HL-60 (cell line): Measurements from ENCODE around the gene LINC01488.

Experiments
- DNase-seq, 2 experiments: peaks; one replicate each; pipeline ENCODE4 v3.0.0-alpha.2; 2010 to 2020; ENCODE audit warnings: low read depth in 1 of 2, low spot score in 1 of 2
- H3K27ac ChIP-seq: fragments of 250-450 bp; sonication (Bioruptor Pico); replicated peaks from 2 replicates; pipeline ENCODE4 v1.5.1; 2020; ENCODE audit warnings: mild to moderate bottlenecking, moderate library complexity
- H3K27me3 ChIP-seq: fragments of 250-450 bp; sonication (Bioruptor Pico); 2 replicates; pipeline ENCODE4 v1.5.1; 2021; ENCODE audit warnings: mild to moderate bottlenecking, moderate library complexity; ENCODE audit not compliant: insufficient read depth, poor library complexity, severe bottlenecking
- H3K4me3 ChIP-seq: replicated peaks from 2 replicates; pipeline ENCODE4 v1.5.1; 2011; ENCODE audit warnings: mild to moderate bottlenecking, control low read depth, low read length; ENCODE audit not compliant: insufficient read depth
- GABPA ChIP-seq: IDR thresholded peaks from 2 replicates; pipeline ENCODE4 v1.6.1; 2012; ENCODE audit warnings: low read depth
- POLR2AphosphoS5 ChIP-seq: IDR thresholded peaks from 2 replicates; pipeline ENCODE4 v1.6.1; 2012; ENCODE audit warnings: low read depth
- SPI1 ChIP-seq: IDR thresholded peaks from 2 replicates; pipeline ENCODE4 v1.6.1; 2012; ENCODE audit warnings: low read depth, mild to moderate bottlenecking, borderline replicate concordance
- TF ChIP-seq, protein P1 (sequence below): IDR thresholded peaks from one replicate; pipeline ENCODE4 v1.5.1; 2011; ENCODE audit warnings: low read length, control low read depth, inconsistent platforms; ENCODE audit not compliant: insufficient read depth
- TF ChIP-seq, protein P2 (sequence below): IDR thresholded peaks from 2 replicates; pipeline ENCODE4 v1.6.1; 2012; ENCODE audit warnings: low read depth; ENCODE audit not compliant: insufficient replicate concordance

Gene LINC01488

DNA sequence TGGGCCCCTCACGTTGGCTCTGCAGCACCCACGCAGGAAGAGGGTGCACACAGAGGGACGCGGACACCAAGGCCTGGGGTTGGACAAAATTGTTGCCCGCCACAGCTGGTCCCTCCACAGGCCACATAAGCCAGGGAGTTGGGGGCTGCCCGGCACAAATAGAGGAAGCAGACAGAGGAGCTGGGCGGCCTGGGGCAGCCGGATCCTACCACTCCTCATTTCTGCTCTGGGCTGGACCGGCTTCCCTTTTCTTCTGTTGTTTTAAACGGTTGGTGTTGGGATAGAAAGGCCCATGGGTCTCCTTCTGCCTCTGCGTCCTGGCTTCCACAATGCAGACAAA lies 36.4 kb upstream of the LINC01488 start:
- peak overlapping the region; percentile 96 for H3K27ac ChIP-seq
- DNase-seq, result peak in 1 of 2 experiments; percentile 80

DNA sequence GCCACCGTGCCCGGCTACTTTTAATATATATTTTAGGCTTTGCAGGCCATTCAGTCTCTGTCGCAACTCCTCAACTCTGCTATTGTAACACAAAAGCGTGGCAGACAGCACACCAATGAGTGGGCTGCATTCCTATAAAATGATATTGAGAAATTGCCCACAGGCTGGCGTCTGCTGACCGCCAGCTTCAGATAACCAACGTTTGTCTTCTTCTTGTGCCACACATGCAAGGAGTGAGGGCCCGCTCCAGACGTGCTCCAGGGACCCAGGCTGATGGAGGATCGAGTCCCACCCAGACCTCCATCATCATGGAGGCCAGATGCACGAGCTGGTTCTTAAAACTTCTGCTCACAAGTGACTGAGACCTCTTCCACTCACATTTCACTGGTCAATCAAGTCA lies 35.4 kb upstream of the LINC01488 start:
- H3K27me3 ChIP-seq, result no peaks in the 10 kb centered on the region
- TF ChIP-seq POLR2AphosphoS5, result 0 out of 2 replicates have a peak, but pooled peaks have one; percentile 43
- TF ChIP-seq, protein P1, sequence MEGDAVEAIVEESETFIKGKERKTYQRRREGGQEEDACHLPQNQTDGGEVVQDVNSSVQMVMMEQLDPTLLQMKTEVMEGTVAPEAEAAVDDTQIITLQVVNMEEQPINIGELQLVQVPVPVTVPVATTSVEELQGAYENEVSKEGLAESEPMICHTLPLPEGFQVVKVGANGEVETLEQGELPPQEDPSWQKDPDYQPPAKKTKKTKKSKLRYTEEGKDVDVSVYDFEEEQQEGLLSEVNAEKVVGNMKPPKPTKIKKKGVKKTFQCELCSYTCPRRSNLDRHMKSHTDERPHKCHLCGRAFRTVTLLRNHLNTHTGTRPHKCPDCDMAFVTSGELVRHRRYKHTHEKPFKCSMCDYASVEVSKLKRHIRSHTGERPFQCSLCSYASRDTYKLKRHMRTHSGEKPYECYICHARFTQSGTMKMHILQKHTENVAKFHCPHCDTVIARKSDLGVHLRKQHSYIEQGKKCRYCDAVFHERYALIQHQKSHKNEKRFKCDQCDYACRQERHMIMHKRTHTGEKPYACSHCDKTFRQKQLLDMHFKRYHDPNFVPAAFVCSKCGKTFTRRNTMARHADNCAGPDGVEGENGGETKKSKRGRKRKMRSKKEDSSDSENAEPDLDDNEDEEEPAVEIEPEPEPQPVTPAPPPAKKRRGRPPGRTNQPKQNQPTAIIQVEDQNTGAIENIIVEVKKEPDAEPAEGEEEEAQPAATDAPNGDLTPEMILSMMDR, result no peak
- peak; percentile 63 to 84 for DNase-seq
- H3K4me3 ChIP-seq, result no peak overlapping the region
- peak overlapping the region; percentile 96 for H3K27ac ChIP-seq

More for the DNA sequence above, 36.4 kb upstream of the LINC01488 start:
- Histone ChIP-seq H3K4me3 (peak overlapping the region; percentile 39), H3K27me3 (no peaks in the 10 kb centered on the region)
- TF ChIP-seq GABPA (no peak), SPI1 (peak; percentile 71; the same call in 1 of the 2 replicates)

- H3K4me3 ChIP-seq, result no peak overlapping the region
- no peaks in the 10 kb centered on the region for H3K27me3 ChIP-seq
- TF ChIP-seq, protein P1, result no peak
- TF ChIP-seq POLR2AphosphoS5, result no peak
- no peak for TF ChIP-seq SPI1
- H3K27ac ChIP-seq, result peak overlapping the region; percentile 32
- no peak for DNase-seq
Measured at GRCh38 chr11:69447786-69448185, 33.7 kb upstream of the LINC01488 start.

DNA sequence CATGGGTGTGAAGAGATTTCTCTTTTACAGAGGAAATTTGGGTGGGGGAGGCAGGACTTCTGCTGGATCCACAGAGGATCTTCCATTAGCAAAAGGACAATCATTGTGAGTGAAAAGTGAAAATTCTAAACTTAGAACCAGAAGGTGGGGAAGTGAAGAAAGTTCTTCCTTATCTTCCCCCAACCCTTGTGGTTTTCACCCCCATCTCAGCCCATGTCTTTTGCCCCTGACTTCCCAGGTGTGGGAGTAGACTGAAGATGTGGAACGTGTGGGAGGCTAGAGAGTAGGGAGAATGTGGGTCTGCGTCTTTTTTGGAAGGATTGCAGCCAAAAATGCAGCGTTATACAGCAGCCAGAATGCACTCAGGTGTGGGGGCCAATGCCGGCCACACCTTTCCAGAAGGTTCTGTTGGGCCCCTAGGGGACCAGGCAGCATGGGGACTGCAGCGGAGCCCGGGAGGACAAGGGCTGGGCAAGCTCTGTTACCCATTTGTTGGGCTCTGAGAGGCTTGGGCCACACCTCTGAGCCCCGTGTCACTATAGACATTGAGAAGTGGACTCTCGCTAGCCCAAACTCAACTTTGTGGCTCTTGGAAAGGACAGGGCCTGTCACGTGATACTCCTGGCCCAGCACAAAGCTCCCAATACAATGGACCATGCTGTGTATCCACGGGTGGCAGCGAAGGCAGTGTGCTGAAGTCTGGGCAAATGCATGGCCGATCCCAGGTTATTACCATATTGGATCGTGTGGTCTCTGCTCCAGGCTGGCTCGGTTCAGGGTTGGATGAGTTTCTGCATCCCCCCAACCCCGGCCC lies 32.8 kb upstream of the LINC01488 start:
- Histone ChIP-seq H3K4me3 (no peak overlapping the region), H3K27ac (peak overlapping the region; percentile 32), H3K27me3 (no peaks in the 10 kb centered on the region)
- TF ChIP-seq SPI1 (peak; percentile 6; the same call in 1 of the 2 replicates), POLR2AphosphoS5 (no peak)
- TF ChIP-seq, protein P1, result no peak
- TF ChIP-seq, protein P2, sequence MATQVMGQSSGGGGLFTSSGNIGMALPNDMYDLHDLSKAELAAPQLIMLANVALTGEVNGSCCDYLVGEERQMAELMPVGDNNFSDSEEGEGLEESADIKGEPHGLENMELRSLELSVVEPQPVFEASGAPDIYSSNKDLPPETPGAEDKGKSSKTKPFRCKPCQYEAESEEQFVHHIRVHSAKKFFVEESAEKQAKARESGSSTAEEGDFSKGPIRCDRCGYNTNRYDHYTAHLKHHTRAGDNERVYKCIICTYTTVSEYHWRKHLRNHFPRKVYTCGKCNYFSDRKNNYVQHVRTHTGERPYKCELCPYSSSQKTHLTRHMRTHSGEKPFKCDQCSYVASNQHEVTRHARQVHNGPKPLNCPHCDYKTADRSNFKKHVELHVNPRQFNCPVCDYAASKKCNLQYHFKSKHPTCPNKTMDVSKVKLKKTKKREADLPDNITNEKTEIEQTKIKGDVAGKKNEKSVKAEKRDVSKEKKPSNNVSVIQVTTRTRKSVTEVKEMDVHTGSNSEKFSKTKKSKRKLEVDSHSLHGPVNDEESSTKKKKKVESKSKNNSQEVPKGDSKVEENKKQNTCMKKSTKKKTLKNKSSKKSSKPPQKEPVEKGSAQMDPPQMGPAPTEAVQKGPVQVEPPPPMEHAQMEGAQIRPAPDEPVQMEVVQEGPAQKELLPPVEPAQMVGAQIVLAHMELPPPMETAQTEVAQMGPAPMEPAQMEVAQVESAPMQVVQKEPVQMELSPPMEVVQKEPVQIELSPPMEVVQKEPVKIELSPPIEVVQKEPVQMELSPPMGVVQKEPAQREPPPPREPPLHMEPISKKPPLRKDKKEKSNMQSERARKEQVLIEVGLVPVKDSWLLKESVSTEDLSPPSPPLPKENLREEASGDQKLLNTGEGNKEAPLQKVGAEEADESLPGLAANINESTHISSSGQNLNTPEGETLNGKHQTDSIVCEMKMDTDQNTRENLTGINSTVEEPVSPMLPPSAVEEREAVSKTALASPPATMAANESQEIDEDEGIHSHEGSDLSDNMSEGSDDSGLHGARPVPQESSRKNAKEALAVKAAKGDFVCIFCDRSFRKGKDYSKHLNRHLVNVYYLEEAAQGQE, result no peak
- DNase-seq, result peak in 1 of 2 experiments; percentile 33

DNA sequence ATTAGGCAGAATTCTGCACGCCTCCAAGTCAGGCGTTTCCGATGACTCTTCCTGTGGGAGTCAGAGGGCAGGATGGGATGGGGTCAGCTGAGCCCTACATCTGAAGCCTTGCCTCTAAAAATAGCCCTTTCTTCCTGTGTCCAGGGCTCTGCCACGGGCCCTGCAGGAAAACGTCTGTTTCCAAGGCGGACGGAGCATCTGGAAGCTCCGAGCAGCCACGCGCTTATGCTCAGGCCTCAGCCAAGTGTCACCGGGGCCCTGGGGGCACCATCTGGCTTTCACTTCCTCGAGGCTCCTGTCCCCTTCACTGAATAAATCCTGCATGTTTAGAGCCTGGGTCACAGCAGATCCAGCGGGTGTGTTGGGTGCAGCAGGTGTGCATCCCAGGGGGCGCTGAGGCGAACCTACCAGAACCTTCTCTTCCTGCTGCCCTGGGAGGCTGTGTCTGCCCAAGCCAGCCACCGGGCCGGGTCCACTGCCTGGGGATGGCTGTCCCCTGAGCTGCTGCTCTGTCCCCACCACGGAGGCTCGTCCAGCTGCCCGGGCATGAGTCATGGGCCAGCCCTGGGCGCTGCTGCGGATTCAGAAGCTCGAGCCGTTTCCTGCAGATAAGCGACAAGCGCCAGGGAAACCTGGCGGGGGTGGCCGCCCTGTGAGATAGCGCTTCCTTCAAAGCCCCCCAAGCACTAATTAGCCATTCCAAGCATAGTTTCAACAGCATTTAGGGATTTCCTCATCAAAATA lies 32.0 kb upstream of the LINC01488 start:
- Histone ChIP-seq H3K27me3 (no peaks in the 10 kb centered on the region), H3K4me3 (no peak overlapping the region), H3K27ac (no peak overlapping the region)
- DNase-seq, result no peak
- TF ChIP-seq SPI1 (no peak), GABPA (no peak)
